GM23248 (cell line): Measurements from ENCODE around the gene KIF3A.

Experiments
- EZH2 ChIP-seq: fragments of 200-600 bp; sonication (generic); IDR thresholded peaks from 2 replicates; pipeline ENCODE4 v1.6.1; 2018; ENCODE audit warnings: antibody characterized with exemption, mild to moderate bottlenecking; ENCODE audit not compliant: insufficient read depth, poor library complexity, severe bottlenecking
- EZH2phosphoT487 ChIP-seq: fragments of 200-600 bp; sonication (generic); IDR thresholded peaks from 2 replicates; pipeline ENCODE4 v1.6.1; 2018; ENCODE audit warnings: antibody characterized with exemption, moderate library complexity, mild to moderate bottlenecking, low read depth; ENCODE audit not compliant: insufficient read depth

DNA sequence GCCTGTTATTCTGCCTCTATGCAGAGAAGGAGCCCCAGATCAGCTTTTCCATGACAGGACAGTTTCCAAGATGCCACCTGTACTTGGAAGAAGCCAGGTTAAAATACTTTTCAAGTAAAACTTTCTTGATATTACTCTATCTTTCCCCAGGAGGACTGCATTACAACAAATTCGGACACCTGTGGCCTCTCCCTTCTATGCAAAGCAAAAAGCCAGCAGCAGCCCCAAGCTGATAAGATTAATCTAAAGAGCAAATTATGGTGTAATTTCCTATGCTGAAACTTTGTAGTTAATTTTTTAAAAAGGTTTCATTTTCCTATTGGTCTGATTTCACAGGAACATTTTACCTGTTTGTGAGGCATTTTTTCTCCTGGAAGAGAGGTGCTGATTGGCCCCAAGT lies 63.9 kb downstream of the KIF3A start:
- TF ChIP-seq EZH2phosphoT487 (no peak), EZH2 (no peak)
